GM23248 (cell line): Measurements from ENCODE around the gene TWF2. TPM values are rescaled to one million over a fixed set of nuclear protein-coding genes. Genes with fewer than 3 reads are reported as not detected.

Experiments
- DNase-seq: peaks from one replicate; pipeline ENCODE4 v3.0.0-alpha.2; 2015
- H2AFZ ChIP-seq: fragments of 200-600 bp; sonication (generic); 2 replicates; pipeline ENCODE4 v1.6.1; 2016; ENCODE audit warnings: antibody characterized with exemption
- H3F3A ChIP-seq: fragments of 200-600 bp; sonication (generic); 2 replicates; pipeline ENCODE4 v1.6.1; 2016; ENCODE audit warnings: mild to moderate bottlenecking, antibody characterized with exemption, mixed run types; ENCODE audit not compliant: insufficient read depth
- H3K27ac ChIP-seq: fragments of 200-600 bp; sonication (generic); 2 replicates; pipeline ENCODE4 v1.5.1; 2016; ENCODE audit warnings: mild to moderate bottlenecking
- H3K27me3 ChIP-seq: fragments of 200-600 bp; sonication (generic); replicated peaks from 2 replicates; pipeline ENCODE4 v1.6.1; 2016; ENCODE audit warnings: mild to moderate bottlenecking; ENCODE audit not compliant: insufficient read depth
- H3K36me3 ChIP-seq: fragments of 200-600 bp; sonication (generic); 2 replicates; pipeline ENCODE4 v1.6.1; 2016; ENCODE audit warnings: low read depth, mild to moderate bottlenecking
- H3K4me1 ChIP-seq: fragments of 200-600 bp; sonication (generic); 2 replicates; pipeline ENCODE4 v1.6.1; 2016; ENCODE audit warnings: mild to moderate bottlenecking; ENCODE audit not compliant: insufficient read depth
- H3K4me2 ChIP-seq: fragments of 200-600 bp; sonication (generic); one replicate; pipeline ENCODE4 v1.6.1; 2016; ENCODE audit warnings: mild to moderate bottlenecking; ENCODE audit not compliant: unreplicated experiment
- H3K4me3 ChIP-seq: fragments of 200-600 bp; sonication (generic); 2 replicates; pipeline ENCODE4 v1.5.1; 2016; ENCODE audit warnings: mild to moderate bottlenecking
- H3K79me2 ChIP-seq: fragments of 200-600 bp; sonication (generic); 2 replicates; pipeline ENCODE4 v1.6.1; 2016; ENCODE audit warnings: mild to moderate bottlenecking; ENCODE audit not compliant: insufficient read depth
- H3K9ac ChIP-seq: fragments of 200-600 bp; sonication (generic); 2 replicates; pipeline ENCODE4 v1.6.1; 2016; ENCODE audit warnings: mild to moderate bottlenecking
- H3K9me2 ChIP-seq: fragments of 200-600 bp; sonication (generic); 2 replicates; pipeline ENCODE4 v1.6.1; 2016; ENCODE audit warnings: mixed run types, mild to moderate bottlenecking, moderate library complexity; ENCODE audit not compliant: insufficient read depth
- H3K9me3 ChIP-seq: fragments of 200-600 bp; sonication (generic); one replicate; pipeline ENCODE4 v1.6.1; 2017; ENCODE audit warnings: low read depth
- H4K20me1 ChIP-seq: fragments of 200-600 bp; sonication (generic); 2 replicates; pipeline ENCODE4 v1.6.0; 2016; ENCODE audit not compliant: insufficient read depth
- EZH2 ChIP-seq: fragments of 200-600 bp; sonication (generic); IDR thresholded peaks from 2 replicates; pipeline ENCODE4 v1.6.1; 2018; ENCODE audit warnings: antibody characterized with exemption, mild to moderate bottlenecking; ENCODE audit not compliant: insufficient read depth, poor library complexity, severe bottlenecking
- EZH2phosphoT487 ChIP-seq: fragments of 200-600 bp; sonication (generic); IDR thresholded peaks from 2 replicates; pipeline ENCODE4 v1.6.1; 2018; ENCODE audit warnings: antibody characterized with exemption, moderate library complexity, mild to moderate bottlenecking, low read depth; ENCODE audit not compliant: insufficient read depth
- WGBS, 2 experiments: methylation state at CpG; one replicate each; pipeline ENCODE4 v1.1.6; 2015 to 2017; ENCODE audit warnings: low lambda C conversion rate in 2 of 2, low coverage in 1 of 2; ENCODE audit errors: missing lambda C conversion rate in 2 of 2; 5-methylcytosine and 5-hydroxymethylcytosine counted together
- in situ Hi-C: fragments of 300-500 bp; cut with MboI; formaldehyde crosslinking; loops from 2 replicates; pipeline ENCODE4 v1.15.0; 2020
- polyA plus RNA-seq: library from polyadenylated mRNA; unstranded; fragments of >200 nt; fragmentation: Nextera tagmentation; extraction: Ambion mirVana; gene quantifications from 2 replicates; pipeline ENCODE4 v1.2.1, GENCODE V29; 2016
- total RNA-seq: library from RNA; depleted of rRNA; stranded (reverse); fragments of >200 nt; shearing (Covaris generic); gene quantifications from 2 replicates; pipeline ENCODE4 v1.2.3, GENCODE V29; 2014

The TWF2 gene
- total and polyA plus RNA-seq, 2 experiments from 2014 or later = 95.1 to 137 TPM

DNA sequence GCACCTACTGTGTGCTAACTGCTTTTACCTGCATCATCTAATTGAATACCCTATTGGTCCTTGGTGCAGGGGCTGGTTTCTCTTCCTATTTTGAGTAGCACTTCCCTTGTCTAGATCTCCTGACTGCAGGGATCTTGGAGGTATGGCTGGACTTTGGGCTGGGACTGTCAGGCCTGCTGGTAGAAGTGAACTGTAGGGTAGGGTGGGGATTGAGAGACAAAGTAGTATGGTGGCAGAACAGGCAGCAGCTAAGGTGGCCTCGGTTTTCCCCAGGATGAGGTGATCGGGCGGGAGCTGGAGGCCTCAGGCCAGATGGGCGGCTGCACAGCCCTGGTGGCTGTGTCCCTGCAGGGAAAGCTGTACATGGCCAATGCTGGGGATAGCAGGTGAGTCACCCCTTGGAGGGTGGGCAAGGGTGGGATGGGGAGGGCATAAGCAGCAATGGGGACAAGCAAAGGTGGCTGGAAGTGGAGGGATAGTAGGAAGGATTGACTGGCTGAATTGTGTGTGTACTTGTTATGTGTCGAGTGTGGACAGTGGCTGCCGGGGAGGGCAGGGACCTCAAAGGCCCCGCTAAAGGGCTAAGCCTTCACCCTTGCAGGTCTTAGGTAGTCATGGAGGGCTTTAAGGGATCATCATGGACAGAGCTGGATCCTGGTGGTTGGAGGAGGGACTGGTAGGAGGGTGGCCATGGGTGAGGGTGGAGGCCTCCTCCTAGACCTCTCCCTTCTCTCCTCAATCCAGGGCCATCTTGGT, 8.6 kb upstream of the TWF2 start:
- Histone ChIP-seq H2AFZ (no peak overlapping the region), H3K9me3 (no peaks in the 10 kb centered on the region), H3K79me2 (peaks cover 9% of the 10 kb centered on the region; the same call in 1 of the 2 replicates), H3K4me1 (peaks cover 15% of the 10 kb centered on the region), H3F3A (peaks cover 35% of the 10 kb centered on the region), H3K9ac (no peak overlapping the region), H3K9me2 (no peaks in the 10 kb centered on the region), H3K36me3 (peaks cover 6% of the 10 kb centered on the region; the same call in 1 of the 2 replicates), H3K4me3 (no peak overlapping the region), H3K27ac (no peak overlapping the region), H4K20me1 (no peaks in the 10 kb centered on the region), H3K27me3 (no peaks in the 10 kb centered on the region), H3K4me2 (no peak overlapping the region)
- WGBS, 2 experiments = 99 to 100% methylated on average over 7 of the region's 7 CpGs
- TF ChIP-seq EZH2phosphoT487 = no peak
- in situ Hi-C loops = no loop called here
- no peak for DNase-seq

DNA sequence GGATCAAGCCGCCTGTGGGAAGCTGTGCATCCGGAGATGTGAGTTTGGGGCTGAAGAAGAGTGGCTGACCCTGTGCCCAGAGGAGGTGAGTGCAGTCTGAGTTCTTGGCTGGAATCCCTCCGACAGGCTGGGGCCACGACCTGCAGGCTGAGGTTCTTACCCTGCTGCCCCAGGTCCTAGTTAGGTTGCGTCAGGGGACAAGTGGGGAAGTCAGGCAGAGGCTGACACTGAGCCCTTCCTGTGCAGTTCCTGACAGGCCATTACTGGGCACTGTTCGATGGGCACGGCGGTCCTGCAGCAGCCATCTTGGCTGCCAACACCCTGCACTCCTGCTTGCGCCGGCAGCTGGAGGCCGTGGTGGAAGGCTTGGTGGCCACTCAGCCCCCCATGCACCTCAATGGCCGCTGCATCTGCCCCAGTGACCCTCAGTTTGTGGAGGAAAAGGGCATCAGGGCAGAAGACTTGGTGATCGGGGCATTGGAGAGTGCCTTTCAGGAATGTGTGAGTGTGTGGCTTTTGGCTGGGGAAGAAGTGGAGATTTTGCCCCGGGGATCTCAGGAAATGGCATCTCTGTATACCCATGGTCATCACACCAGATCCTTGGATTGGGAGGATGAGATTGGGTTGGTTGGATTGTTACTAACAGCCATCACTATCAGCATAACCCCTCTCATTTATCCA, 7.9 kb upstream of the TWF2 start:
- Histone ChIP-seq H3K27me3 (no peaks in the 10 kb centered on the region), H3K9me2 (no peaks in the 10 kb centered on the region), H3K9me3 (no peaks in the 10 kb centered on the region), H3K79me2 (peaks cover 6% of the 10 kb centered on the region; the same call in 1 of the 2 replicates), H2AFZ (no peak overlapping the region), H3K4me3 (peak overlapping the region; percentile 73), H3K9ac (peak overlapping the region; percentile 80), H3K4me2 (peak overlapping the region; percentile 70), H3K36me3 (peaks cover 5% of the 10 kb centered on the region; the same call in 1 of the 2 replicates), H3K27ac (peak overlapping the region; percentile 49; the same call in 1 of the 2 replicates), H4K20me1 (no peaks in the 10 kb centered on the region), H3K4me1 (peaks cover 15% of the 10 kb centered on the region), H3F3A (peaks cover 35% of the 10 kb centered on the region)
- DNase-seq = no peak
- in situ Hi-C loops = no loop called here
- 85 to 88% methylated on average over 14 of the region's 14 CpGs for WGBS, 2 experiments
- TF ChIP-seq EZH2phosphoT487 (no peak), EZH2 (no peak)

DNA sequence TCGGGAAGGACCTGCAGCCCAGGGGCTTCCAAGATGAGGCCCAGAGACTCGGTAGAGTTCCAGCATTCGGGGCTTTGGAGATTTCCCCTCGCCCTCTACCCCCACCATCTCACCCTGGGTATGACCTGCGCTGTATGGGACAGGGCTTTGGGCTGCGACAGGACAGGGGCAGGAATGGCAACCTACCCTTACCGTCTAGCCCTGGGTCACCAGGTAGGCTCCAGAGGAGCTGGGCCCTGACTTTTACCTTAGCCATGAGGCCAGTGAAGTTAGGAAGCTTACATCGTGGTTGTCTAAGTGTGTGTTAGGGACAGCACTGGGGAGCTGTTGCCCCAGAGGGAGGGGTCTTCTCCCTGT, 7.3 kb upstream of the TWF2 start:
- H3K4me1 ChIP-seq = peaks cover 15% of the 10 kb centered on the region
- H3K9ac ChIP-seq = peak overlapping the region; percentile 80
- peak overlapping the region; percentile 73 for H3K4me3 ChIP-seq
- peak overlapping the region; percentile 78 for H2AFZ ChIP-seq
- H3K79me2 ChIP-seq = no peaks in the 10 kb centered on the region
- peak overlapping the region; percentile 70 for H3K4me2 ChIP-seq
- H3F3A ChIP-seq = peaks cover 32% of the 10 kb centered on the region
- DNase-seq = peak; percentile 28
- TF ChIP-seq EZH2 = no peak
- TF ChIP-seq EZH2phosphoT487 = no peak
- no peaks in the 10 kb centered on the region for H3K9me3 ChIP-seq
- H4K20me1 ChIP-seq = no peaks in the 10 kb centered on the region
- in situ Hi-C loops = no loop called here
- H3K27ac ChIP-seq = peak overlapping the region; percentile 49
- no peaks in the 10 kb centered on the region for H3K36me3 ChIP-seq
- H3K27me3 ChIP-seq = no peaks in the 10 kb centered on the region
- WGBS, 2 experiments = 18 to 24% methylated on average over 7 to 8 of the region's 8 CpGs
- no peaks in the 10 kb centered on the region for H3K9me2 ChIP-seq

DNA sequence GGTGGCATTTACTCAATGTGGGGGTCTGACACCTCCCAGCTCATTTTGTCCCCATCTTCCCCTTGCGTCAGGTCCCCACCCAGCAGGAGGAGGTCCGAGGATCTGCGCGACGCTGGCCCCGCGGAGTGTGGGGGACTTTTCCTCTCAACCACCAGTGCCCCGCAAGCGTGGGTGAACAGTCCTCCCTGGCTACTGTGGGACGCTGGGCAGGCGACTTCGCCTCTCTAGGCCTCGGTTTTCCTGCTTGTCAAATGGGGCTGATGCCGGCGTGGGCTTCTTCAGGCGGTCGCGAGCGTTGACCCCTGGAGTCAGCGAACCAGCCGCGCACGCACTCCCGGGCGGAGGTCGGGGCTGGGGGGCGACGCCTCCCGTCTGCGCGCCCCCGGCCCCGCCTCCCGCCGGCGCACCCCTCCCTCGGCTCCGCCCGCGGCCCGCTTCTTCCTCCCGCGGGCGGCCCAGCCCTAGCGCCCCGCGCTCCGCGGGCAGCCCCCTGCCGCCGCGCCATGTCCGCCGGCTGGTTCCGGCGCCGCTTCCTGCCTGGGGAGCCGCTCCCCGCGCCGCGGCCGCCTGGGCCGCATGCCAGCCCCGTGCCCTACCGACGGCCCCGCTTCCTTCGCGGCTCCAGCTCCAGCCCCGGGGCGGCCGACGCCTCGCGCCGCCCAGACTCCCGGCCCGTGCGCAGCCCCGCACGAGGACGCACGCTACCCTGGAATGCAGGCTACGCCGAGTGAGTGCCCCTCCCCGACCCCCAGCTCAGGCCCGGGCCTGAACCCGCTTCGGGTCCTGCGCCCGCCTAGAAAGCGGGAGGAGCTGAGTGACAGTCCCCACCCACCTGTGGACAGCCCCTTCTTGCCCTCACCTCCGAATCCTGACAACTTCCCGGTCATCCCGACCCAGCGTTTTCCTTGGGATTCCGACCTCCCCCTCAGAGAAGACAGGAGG, 6.6 kb upstream of the TWF2 start, which contains the start of gene PPM1M:
Gene PPM1M (plus strand): TSS at position 438 of the 942 bp plus-strand sequence. CDS start 66 bp downstream, at position 504.
- H3K9me3 ChIP-seq = no peaks in the 10 kb centered on the region
- peak within 1 kb of the TSS; percentile 73 for H3K4me3 ChIP-seq
- H3K9ac ChIP-seq = peak within 1 kb of the TSS; percentile 80
- in situ Hi-C loops = no loop called here
- peak within 1 kb of the TSS; percentile 70 for H3K4me2 ChIP-seq
- no peaks in the 10 kb centered on the region for H4K20me1 ChIP-seq
- H3F3A ChIP-seq = peaks cover 34% of the 10 kb centered on the region
- peaks cover 20% of the 10 kb centered on the region for H3K4me1 ChIP-seq
- no peak for TF ChIP-seq EZH2
- TF ChIP-seq EZH2phosphoT487 = no peak
- peak; percentile 72 for DNase-seq
- no peaks in the 10 kb centered on the region for H3K79me2 ChIP-seq
- no peaks in the 10 kb centered on the region for H3K9me2 ChIP-seq
- H3K27ac ChIP-seq = peak within 1 kb of the TSS; percentile 49
- H3K36me3 ChIP-seq = no peaks in the 10 kb centered on the region
- no peaks in the 10 kb centered on the region for H3K27me3 ChIP-seq
- peak within 1 kb of the TSS; percentile 78 for H2AFZ ChIP-seq
- WGBS, 2 experiments = 1 to 3% methylated on average over 47 to 88 of the region's 98 CpGs
